HG03378 (cell line): ENCODE measurements around the gene PCDHB14.

Experiments
- ATAC-seq: cut with Tn5 transposase; IDR thresholded peaks from one replicate; pipeline ENCODE4 v1.9.1; 2021; ENCODE audit warnings: mild to moderate bottlenecking, moderate library complexity; ENCODE audit not compliant: unreplicated experiment

PCDHB14 gene

GRCh38 chr5:141269195-141269594 is 46.1 kb downstream of the PCDHB14 start:
- ATAC-seq, result no peak

GRCh38 chr5:141272906-141273305 is 49.8 kb downstream of the PCDHB14 start:
- ATAC-seq, result no peak
